SHP77 (cell line): ENCODE measurements around the gene HMGCS1.
"Not testable (repeated sequence)": the region's sequence is repeated elsewhere in the genome, so short reads cannot be mapped to it uniquely, and the experiment has no call there.

Experiments
- DNase-seq, 2 experiments: peaks; one replicate each; lab custom pipeline; 2025; lab: John Stamatoyannopoulos, UW

HMGCS1 gene

GRCh38 chr5:43313035-43313853, at the start of gene HMGCS1:
HMGCS1 (minus strand) TSS chr5:43313412; CDS start chr5:43298965, 14,447 bp downstream.
- DNase-seq: peak; percentile 100

- no peak for DNase-seq
Observed at GRCh38 chr5:43358726-43359125, 45.5 kb upstream of the HMGCS1 start.

DNA sequence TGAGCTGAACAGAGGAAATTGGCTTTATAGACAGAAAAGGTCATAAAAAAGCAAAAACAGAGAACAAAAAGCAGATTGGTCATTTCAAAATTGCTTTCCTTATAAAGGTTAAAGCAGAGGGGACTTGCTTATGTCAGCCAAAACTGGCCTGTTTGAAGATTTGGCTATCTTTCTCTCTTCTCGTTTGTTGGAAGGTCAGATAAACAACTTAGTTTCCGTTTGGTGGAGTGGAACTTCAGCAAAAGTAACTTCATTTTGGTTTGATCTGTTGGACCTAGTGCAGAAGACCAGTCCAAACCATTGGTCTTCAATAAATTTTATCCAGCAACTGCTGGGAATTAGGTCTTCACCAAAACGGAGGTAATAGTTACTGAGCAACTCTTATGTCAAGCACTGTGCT, 45.1 kb upstream of the HMGCS1 start:
- no peak for DNase-seq

GRCh38 chr5:43357878-43358281, 44.7 kb upstream of the HMGCS1 start:
- no peak for DNase-seq

DNA sequence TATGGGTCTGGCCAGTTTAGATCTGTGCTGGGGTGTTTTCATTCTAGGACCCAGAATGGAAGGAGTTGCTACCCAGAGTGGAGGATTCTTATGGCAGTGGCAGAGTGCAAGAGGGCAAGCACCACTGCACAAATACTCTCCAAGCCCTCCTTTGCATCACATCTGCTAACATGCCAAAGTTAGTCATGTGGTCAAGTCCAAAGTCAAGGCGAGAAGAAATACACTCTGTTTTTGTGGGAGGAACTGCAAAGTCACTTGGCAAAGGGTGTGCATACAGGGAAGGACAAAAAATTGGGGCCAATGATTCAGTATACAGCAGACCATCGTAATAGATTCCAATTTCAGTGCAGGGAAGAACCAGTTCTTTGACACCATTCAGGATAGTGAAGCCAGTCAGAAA, 43.9 kb upstream of the HMGCS1 start:
- no peak for DNase-seq

- no peak for DNase-seq
Observed at GRCh38 chr5:43354774-43355173, 41.6 kb upstream of the HMGCS1 start.

DNA sequence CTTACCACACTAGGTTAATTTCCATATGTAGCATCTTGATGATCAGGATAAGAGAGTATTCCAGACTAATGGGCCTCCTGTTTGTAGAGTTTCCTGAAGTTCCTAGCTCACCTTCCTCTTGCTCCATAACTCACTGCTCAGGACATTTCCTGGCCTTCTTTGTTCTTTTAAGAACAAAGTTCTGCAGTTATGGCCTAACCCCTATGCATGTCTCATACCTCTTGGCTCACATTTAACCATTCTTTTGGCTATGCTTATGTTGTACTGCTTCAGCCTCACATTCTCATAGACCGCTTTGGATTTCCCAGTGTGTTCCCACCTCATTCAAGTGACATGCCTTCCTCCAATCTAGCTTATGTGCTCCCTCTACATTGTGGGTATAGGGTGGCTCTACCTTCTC, 40.5 kb upstream of the HMGCS1 start:
- no peak for DNase-seq

- DNase-seq: no peak
Observed at GRCh38 chr5:43352915-43353314, 39.7 kb upstream of the HMGCS1 start.

DNA sequence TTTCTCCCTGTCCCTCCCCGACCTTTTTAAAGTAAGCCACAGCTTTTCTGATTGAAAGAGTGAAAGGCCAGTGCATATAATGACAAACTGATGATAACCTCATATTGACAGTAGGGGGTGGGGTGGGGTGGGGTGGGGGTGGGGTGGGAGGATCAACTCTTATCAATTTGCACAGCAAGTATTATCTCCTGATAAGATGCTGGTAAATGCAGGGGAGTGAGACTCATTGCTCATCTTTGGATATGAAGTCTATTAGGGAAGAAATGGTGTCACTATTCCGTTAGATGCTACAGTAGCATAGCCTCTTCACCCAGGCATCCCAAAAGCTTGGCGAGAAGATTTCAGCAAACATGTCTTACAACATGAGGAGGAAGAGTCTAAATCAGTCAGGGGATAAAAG, 38.9 kb upstream of the HMGCS1 start:
- DNase-seq: no peak

GRCh38 chr5:43348861-43349363, 35.7 kb upstream of the HMGCS1 start:
- no peak for DNase-seq

- DNase-seq: no peak
Observed at GRCh38 chr5:43348207-43348606, 35.0 kb upstream of the HMGCS1 start.

GRCh38 chr5:43338862-43339261, 25.6 kb upstream of the HMGCS1 start:
- no peak for DNase-seq

GRCh38 chr5:43336159-43336558, 22.9 kb upstream of the HMGCS1 start:
- DNase-seq: no peak

GRCh38 chr5:43335681-43336080, 22.5 kb upstream of the HMGCS1 start:
- no peak for DNase-seq

- no peak for DNase-seq
Observed at GRCh38 chr5:43332401-43332800, 19.2 kb upstream of the HMGCS1 start.

- DNase-seq: not testable (repeated sequence)
Observed at GRCh38 chr5:43325624-43326023, 12.4 kb upstream of the HMGCS1 start.

- not testable (repeated sequence) for DNase-seq
Observed at GRCh38 chr5:43323488-43323887, 10.3 kb upstream of the HMGCS1 start.

- DNase-seq: no peak
Observed at GRCh38 chr5:43320846-43321245, 7.6 kb upstream of the HMGCS1 start.

GRCh38 chr5:43316421-43316820, 3.2 kb upstream of the HMGCS1 start:
- no peak for DNase-seq

GRCh38 chr5:43315682-43316081, 2.5 kb upstream of the HMGCS1 start:
- DNase-seq: no peak

- no peak for DNase-seq
Observed at GRCh38 chr5:43315263-43315662, 2.1 kb upstream of the HMGCS1 start.

DNA sequence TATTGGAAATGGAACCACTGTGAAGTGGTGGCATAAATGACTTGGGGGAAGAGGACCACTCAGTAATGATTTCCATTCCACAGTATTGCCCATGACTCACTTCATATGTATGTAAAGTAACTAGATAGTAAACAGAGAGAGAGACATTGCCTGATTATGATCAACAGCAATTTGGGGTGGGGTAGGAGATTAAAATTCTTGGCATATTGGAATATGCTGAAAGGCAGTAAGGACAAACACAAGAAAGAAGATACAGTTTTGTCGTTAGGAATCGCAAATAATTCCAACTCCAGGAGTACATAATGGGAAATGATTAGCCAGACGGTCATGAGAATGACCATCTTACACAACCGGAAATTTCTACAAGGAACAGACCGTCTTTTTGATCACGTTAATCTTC, 1.5 kb upstream of the HMGCS1 start:
- DNase-seq: no peak

DNA sequence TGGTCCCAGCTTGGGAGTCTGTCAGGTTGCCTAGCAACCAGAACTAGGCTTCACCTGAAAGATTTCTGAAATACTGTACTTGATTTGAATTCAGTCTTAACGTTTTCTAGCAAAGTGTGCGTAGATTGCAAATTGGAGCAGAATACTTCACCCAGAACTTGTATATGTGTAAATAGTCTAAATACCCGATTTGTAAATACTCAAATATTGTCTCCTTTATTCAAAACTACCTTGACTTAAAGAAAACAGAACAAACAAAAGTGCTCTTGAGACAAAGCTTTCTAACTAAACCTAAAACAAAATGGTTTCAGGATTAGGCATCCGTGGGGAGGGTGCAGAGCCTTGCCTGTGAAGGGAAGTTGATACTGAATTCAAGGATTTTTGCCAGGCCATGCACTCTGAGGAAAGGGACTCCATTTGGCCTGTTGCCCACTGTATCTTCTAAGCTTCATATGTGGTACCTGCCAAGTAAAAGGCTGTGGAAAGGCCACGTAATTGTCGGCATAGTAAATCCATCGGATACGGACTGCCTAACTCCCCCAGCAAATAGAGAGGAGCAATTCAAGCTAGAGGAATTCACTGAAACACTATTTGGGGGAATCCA, 744 bp upstream of the HMGCS1 start:
- peak in 1 of 2 experiments; percentile 26 for DNase-seq

DNA sequence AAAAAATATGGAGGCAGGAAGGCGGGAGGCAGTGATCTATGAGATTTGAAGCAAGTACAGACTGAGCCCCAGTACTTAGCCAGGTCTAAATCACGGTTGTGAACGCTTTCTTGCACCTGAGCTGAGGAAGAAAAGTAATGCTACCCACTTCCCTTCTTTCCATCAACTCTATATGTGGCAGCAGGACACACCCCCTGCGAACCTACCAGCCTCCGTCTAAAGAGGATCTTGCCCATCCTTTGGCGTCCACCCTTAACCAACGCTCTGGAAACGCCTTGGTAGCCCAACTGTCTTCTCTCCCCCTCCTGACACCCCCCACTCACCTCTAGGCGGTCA, 545 bp downstream of the HMGCS1 start:
- DNase-seq: no peak
